Retinal pigment epithelial cell (primary cell): Measurements from ENCODE around the gene CPT1A.
A peak's percentile ranks its signal among the peaks of the same experiment; 100 is the strongest.

Experiments used
- DNase-seq: peaks from one replicate; pipeline ENCODE4 v3.0.0-alpha.2; 2010; ENCODE audit warnings: low read depth
- H3K4me3 ChIP-seq: 2 replicates; pipeline ENCODE4 v1.5.1; 2011; ENCODE audit warnings: mild to moderate bottlenecking, low read length, control low read depth, moderate library complexity
- CTCF ChIP-seq: conservative IDR thresholded peaks from 2 replicates; pipeline ENCODE4 v1.5.1; 2011; ENCODE audit warnings: low read depth, low read length, control low read depth, inconsistent platforms

Gene CPT1A

GRCh38 chr11:68829581-68829980 is 12.1 kb downstream of the CPT1A start:
- DNase-seq = no peak
- no peak for TF ChIP-seq CTCF
- H3K4me3 ChIP-seq = no peak overlapping the region

GRCh38 chr11:68828957-68829356 is 12.8 kb downstream of the CPT1A start:
- no peak overlapping the region for H3K4me3 ChIP-seq
- DNase-seq = no peak

GRCh38 chr11:68828155-68828931 is 13.4 kb downstream of the CPT1A start:
- H3K4me3 ChIP-seq = no peak overlapping the region
- DNase-seq = no peak
- no peak for TF ChIP-seq CTCF

More at GRCh38 chr11:68828957-68829356, 12.8 kb downstream of the CPT1A start:
- no peak for TF ChIP-seq CTCF

- no peak for TF ChIP-seq CTCF
- DNase-seq = no peak
- H3K4me3 ChIP-seq = no peak overlapping the region
Measured at GRCh38 chr11:68827733-68828132, 14.0 kb downstream of the CPT1A start.

- no peak for DNase-seq
- no peak overlapping the region for H3K4me3 ChIP-seq
- TF ChIP-seq CTCF = no peak
Measured at GRCh38 chr11:68826726-68827125, 15.0 kb downstream of the CPT1A start.

- no peak overlapping the region for H3K4me3 ChIP-seq
- no peak for DNase-seq
Measured at GRCh38 chr11:68825571-68825970, 16.1 kb downstream of the CPT1A start.

More at GRCh38 chr11:68825571-68825970, 16.1 kb downstream of the CPT1A start:
- TF ChIP-seq CTCF = peak; percentile 46
